Endothelial cell of umbilical vein (primary cell): ENCODE measurements around the gene IRX1. TPM values are rescaled to one million over a fixed set of nuclear protein-coding genes. Genes with fewer than 3 reads are reported as not detected.

Experiments
- BruUV-seq: library from RNA; stranded (reverse); fragments of 400-500 nt; replicated peaks from 2 replicates; lab custom pipeline; 2021; lab: Mats Ljungman, UMichigan
- CTCF ChIA-PET: fragments of 300-600, 350-600 bp; sonication (Branson Sonifier 250); formaldehyde crosslinking; loops from one replicate; lab custom pipeline; 2021; ENCODE audit warnings: antibody characterized with exemption, inconsistent platforms; lab: Charles Lee
- POLR2A ChIA-PET: fragments of 300-600, 350-600 bp; sonication (Branson Sonifier 250); formaldehyde crosslinking; loops from one replicate; lab custom pipeline; 2021; ENCODE audit warnings: antibody characterized with exemption, inconsistent platforms; lab: Charles Lee
- DNase-seq: peaks from one replicate; pipeline ENCODE4 v3.0.0-alpha.2; 2011; ENCODE audit warnings: low read depth, low spot score
- FAIRE-seq: peaks from 2 replicates; lab custom pipeline; 2011; peaks lifted over from hg19 to GRCh38; lab: Jason Lieb, UNC
- H2AFZ ChIP-seq: 2 replicates; pipeline ENCODE4 v1.6.0; 2012; ENCODE audit warnings: low read depth, low read length, control low read depth, inconsistent platforms
- H3K27ac ChIP-seq: 2 replicates; pipeline ENCODE4 v1.5.1; 2011; ENCODE audit warnings: low read depth, mild to moderate bottlenecking, control low read depth, low read length, moderate library complexity; ENCODE audit not compliant: insufficient read depth
- H3K27me3 ChIP-seq, 2 experiments: 2 replicates each; pipeline versions ENCODE4 v1.6.0 to v1.6.1; 2011; ENCODE audit warnings: low read length in 2 of 2, mixed read lengths in 1 of 2; ENCODE audit not compliant: control insufficient read depth in 2 of 2, insufficient read depth in 2 of 2
- H3K36me3 ChIP-seq, 2 experiments: 2 replicates in 1 of 2; 3 replicates in 1 of 2; pipeline ENCODE4 v1.5.1; 2011; ENCODE audit warnings: low read length in 2 of 2, mild to moderate bottlenecking in 1 of 2, moderate library complexity in 1 of 2; ENCODE audit not compliant: control insufficient read depth in 2 of 2, insufficient read depth in 2 of 2; ENCODE audit errors: extremely low read depth in 1 of 2
- H3K4me1 ChIP-seq: 3 replicates; pipeline ENCODE4 v1.5.1; 2011; ENCODE audit warnings: mild to moderate bottlenecking, low read length; ENCODE audit not compliant: control insufficient read depth, insufficient read depth; ENCODE audit errors: extremely low read depth
- H3K4me2 ChIP-seq: 2 replicates; pipeline ENCODE4 v1.6.1; 2011; ENCODE audit warnings: low read length, control low read depth, mixed read lengths; ENCODE audit not compliant: insufficient read depth
- H3K4me3 ChIP-seq, 3 experiments: fragments of 200-600 bp in 1 of 3; sonication (generic), shearing (Covaris generic) in 1 of 3; replicated peaks in 1 of 3; 2 replicates each; pipeline ENCODE4 v1.5.1; 2011 to 2016; ENCODE audit warnings: control low read depth in 3 of 3, low read length in 3 of 3, mild to moderate bottlenecking in 2 of 3, inconsistent platforms in 1 of 3, low read depth in 1 of 3, moderate library complexity in 1 of 3; ENCODE audit not compliant: insufficient read depth in 1 of 3
- H3K79me2 ChIP-seq: 2 replicates; pipeline ENCODE4 v1.6.0; 2012; ENCODE audit warnings: low read length, inconsistent platforms; ENCODE audit not compliant: control insufficient read depth, insufficient read depth
- H3K9ac ChIP-seq: replicated peaks from 2 replicates; pipeline ENCODE3; 2011; ENCODE audit warnings: low read length, control low read depth; ENCODE audit not compliant: insufficient read depth; ENCODE audit errors: extremely low read depth
- H3K9me1 ChIP-seq: replicated peaks from 3 replicates; pipeline ENCODE4 v1.6.0; 2011; ENCODE audit warnings: mild to moderate bottlenecking, low read length; ENCODE audit not compliant: control insufficient read depth, insufficient read depth; ENCODE audit errors: extremely low read depth
- H3K9me3 ChIP-seq: replicated peaks from 2 replicates; pipeline ENCODE4 v1.5.1; 2012; ENCODE audit warnings: low read length, inconsistent platforms; ENCODE audit not compliant: control insufficient read depth, insufficient read depth
- H4K20me1 ChIP-seq: replicated peaks from 2 replicates; pipeline ENCODE3; 2011; ENCODE audit warnings: mild to moderate bottlenecking, low read length; ENCODE audit not compliant: control insufficient read depth, insufficient read depth; ENCODE audit errors: extremely low read depth
- EZH2 ChIP-seq: IDR thresholded peaks from 2 replicates; pipeline ENCODE4 v1.6.1; 2012; ENCODE audit warnings: borderline replicate concordance, low read depth, mild to moderate bottlenecking, moderate library complexity, low read length, inconsistent platforms; ENCODE audit not compliant: severe bottlenecking
- FOS ChIP-seq: IDR thresholded peaks from 2 replicates; pipeline ENCODE4 v1.6.1; 2011; ENCODE audit warnings: mild to moderate bottlenecking, low read length, moderate library complexity, borderline replicate concordance; ENCODE audit not compliant: insufficient read depth
- GATA2 ChIP-seq: IDR thresholded peaks from 2 replicates; pipeline ENCODE4 v1.7.0; 2011; ENCODE audit warnings: low read depth, mild to moderate bottlenecking, moderate library complexity, mixed read lengths, low read length; ENCODE audit not compliant: insufficient read length, insufficient read depth
- JUN ChIP-seq: IDR thresholded peaks from 2 replicates; pipeline ENCODE4 v1.6.1; 2011; ENCODE audit warnings: borderline replicate concordance, low read depth; ENCODE audit not compliant: insufficient read length, insufficient read depth
- MYC ChIP-seq: IDR thresholded peaks from one replicate; pipeline ENCODE4 v1.6.1; 2011; ENCODE audit warnings: mild to moderate bottlenecking, low read depth, low read length
- POLR2A ChIP-seq: IDR thresholded peaks from 2 replicates; pipeline ENCODE4 v1.6.1; 2012; ENCODE audit warnings: low read depth, mild to moderate bottlenecking, control low read depth, low read length
- POLR2AphosphoS5 ChIP-seq: IDR thresholded peaks from 2 replicates; pipeline ENCODE4 v1.6.1; 2012; ENCODE audit warnings: low read depth, mild to moderate bottlenecking, control low read depth, low read length, moderate library complexity; ENCODE audit not compliant: insufficient read depth
- dilution Hi-C: fragments of 300-500 bp; cut with MboI; formaldehyde crosslinking; loops from one replicate; pipeline ENCODE4 v1.15.0; 2019; ENCODE audit warnings: low sequenced_read_pairs; ENCODE audit not compliant: extremely low pct_ligation_motif_present
- intact Hi-C: fragments of 100-400 bp; cut with micrococcal nuclease; formaldehyde crosslinking; loops from one replicate; pipeline ENCODE4 v1.10.0; 2022
- polyA plus RNA-seq, 4 experiments: library from polyadenylated mRNA; depleted of rRNA in 3 of 4; stranded (reverse) in 3 of 4; unstranded in 1 of 4; fragments of >200 nt; gene quantifications; 2 replicates each; pipeline versions ENCODE4 v1.2.1 to v1.2.3, GENCODE V29; 2011 to 2012; ENCODE audit warnings: missing spikeins in 1 of 4
- total RNA-seq: library from RNA; stranded (reverse); gene quantifications from 2 replicates; pipeline ENCODE4 v1.2.3, GENCODE V29; 2021
- TF ChIP-seq, protein P1 (sequence below): IDR thresholded peaks from 2 replicates; pipeline ENCODE4 v1.6.1; 2011; ENCODE audit not compliant: insufficient read depth, insufficient read length
- TF ChIP-seq, protein P2 (sequence below), 2 donors: IDR thresholded peaks; 1 replicate in 1 of 2; 2 replicates in 1 of 2; pipeline ENCODE4 v1.5.1; 2011; ENCODE audit warnings: low read length in 2 of 2, mild to moderate bottlenecking in 2 of 2, moderate library complexity in 2 of 2, control low read depth in 1 of 2, inconsistent platforms in 1 of 2, low read depth in 1 of 2; ENCODE audit not compliant: insufficient read depth in 1 of 2; ENCODE audit errors: extremely low read depth in 1 of 2

Gene IRX1
- total and polyA plus RNA-seq, 2 donors (not counting 3 experiments of a cell fraction or from before 2014, with no cell fraction given): not detected

DNA sequence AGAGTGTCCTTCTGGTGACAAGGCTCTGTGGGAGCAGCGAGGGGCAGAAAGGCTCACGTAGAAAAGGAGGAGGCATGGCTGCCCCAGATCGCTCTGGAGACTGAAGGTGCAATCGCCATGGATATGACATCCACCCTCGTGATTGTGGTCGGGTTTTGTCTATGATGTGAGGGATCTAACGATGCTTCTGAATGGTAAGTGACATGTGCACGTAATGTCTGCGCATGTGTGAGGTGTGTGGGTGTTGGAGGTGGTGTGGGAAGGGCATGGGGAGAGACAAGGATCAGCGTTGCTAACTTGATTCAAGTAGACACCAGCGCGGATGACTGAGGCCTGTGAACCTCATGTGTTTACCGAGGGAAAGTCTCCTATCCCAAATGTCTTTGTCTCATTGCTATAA, 20.2 kb downstream of the IRX1 start:
- dilution Hi-C loops: no loop called here
- H3K9ac ChIP-seq: no peak overlapping the region
- H3K9me3 ChIP-seq: peaks cover 2% of the 10 kb centered on the region
- no peaks in the 10 kb centered on the region for H3K4me1 ChIP-seq
- no peaks in the 10 kb centered on the region for H3K79me2 ChIP-seq
- no peak for DNase-seq
- no peaks in the 10 kb centered on the region for H4K20me1 ChIP-seq
- BruUV-seq: no TSS peak
- CTCF ChIA-PET: no interaction called here
- POLR2A ChIA-PET: no interaction called here
- no peak overlapping the region for H2AFZ ChIP-seq
- no peak for TF ChIP-seq POLR2AphosphoS5
- TF ChIP-seq, protein P1, sequence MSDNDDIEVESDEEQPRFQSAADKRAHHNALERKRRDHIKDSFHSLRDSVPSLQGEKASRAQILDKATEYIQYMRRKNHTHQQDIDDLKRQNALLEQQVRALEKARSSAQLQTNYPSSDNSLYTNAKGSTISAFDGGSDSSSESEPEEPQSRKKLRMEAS: no peak
- TF ChIP-seq, protein P2, sequence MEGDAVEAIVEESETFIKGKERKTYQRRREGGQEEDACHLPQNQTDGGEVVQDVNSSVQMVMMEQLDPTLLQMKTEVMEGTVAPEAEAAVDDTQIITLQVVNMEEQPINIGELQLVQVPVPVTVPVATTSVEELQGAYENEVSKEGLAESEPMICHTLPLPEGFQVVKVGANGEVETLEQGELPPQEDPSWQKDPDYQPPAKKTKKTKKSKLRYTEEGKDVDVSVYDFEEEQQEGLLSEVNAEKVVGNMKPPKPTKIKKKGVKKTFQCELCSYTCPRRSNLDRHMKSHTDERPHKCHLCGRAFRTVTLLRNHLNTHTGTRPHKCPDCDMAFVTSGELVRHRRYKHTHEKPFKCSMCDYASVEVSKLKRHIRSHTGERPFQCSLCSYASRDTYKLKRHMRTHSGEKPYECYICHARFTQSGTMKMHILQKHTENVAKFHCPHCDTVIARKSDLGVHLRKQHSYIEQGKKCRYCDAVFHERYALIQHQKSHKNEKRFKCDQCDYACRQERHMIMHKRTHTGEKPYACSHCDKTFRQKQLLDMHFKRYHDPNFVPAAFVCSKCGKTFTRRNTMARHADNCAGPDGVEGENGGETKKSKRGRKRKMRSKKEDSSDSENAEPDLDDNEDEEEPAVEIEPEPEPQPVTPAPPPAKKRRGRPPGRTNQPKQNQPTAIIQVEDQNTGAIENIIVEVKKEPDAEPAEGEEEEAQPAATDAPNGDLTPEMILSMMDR (IDR thresholded peaks at IDR 0.05; ENCODE audit: extremely low read depth in 1 of 2, insufficient read depth in 1 of 2, low read depth in 1 of 2, low read length in 2 of 2): no peak
- no peak for TF ChIP-seq POLR2A
- TF ChIP-seq EZH2: no peak
- TF ChIP-seq MYC: no peak
- TF ChIP-seq JUN: no peak
- no peak for TF ChIP-seq GATA2
- TF ChIP-seq FOS: no peak
- H3K4me2 ChIP-seq: no peak overlapping the region
- no peaks in the 10 kb centered on the region for H3K9me1 ChIP-seq
- H3K27ac ChIP-seq: no peak overlapping the region
- intact Hi-C loops: no loop called here
- FAIRE-seq: no peak
- no peaks in the 10 kb centered on the region for H3K36me3 ChIP-seq
- no peaks in the 10 kb centered on the region for H3K27me3 ChIP-seq
- no peak overlapping the region for H3K4me3 ChIP-seq
